ENCODE measurements around the gene MGST2.
"Not testable (repeated sequence)": the region's sequence is repeated elsewhere in the genome, so short reads cannot be mapped to it uniquely, and the experiment has no call there.

- TF ChIP-seq HDAC2 (IDR thresholded peaks at IDR 0.05); CTCF (IDR thresholded peaks at IDR 0.05 in 2 of 3, conservative IDR thresholded peaks at IDR 0.05 in 1 of 3; ENCODE audit: control insufficient read depth in 2 of 3, extremely low read depth in 1 of 3, insufficient read depth in 1 of 3, low read depth in 3 of 3, low read length in 3 of 3): not testable (repeated sequence)
Measured at GRCh38 chr4:139632739-139633138, 32.9 kb upstream of the MGST2 start.
